ENCODE measurements around the gene ILDR2. TPM values are rescaled to one million over a fixed set of nuclear protein-coding genes. Genes with fewer than 3 reads are reported as not detected.

Gene ILDR2
- total and polyA plus RNA-seq, 2 donors (not counting 3 experiments of a cell fraction or from before 2014, with no cell fraction given): not detected

- intact Hi-C loops (cut with micrococcal nuclease) (no loop called here), dilution Hi-C loops (cut with MboI; ENCODE audit: extremely low pct_ligation_motif_present, low sequenced_read_pairs) (no loop called here)
- H3K4me2 ChIP-seq (ENCODE audit: insufficient read depth, low read length): no peak overlapping the region
- DNase-seq (ENCODE audit: low read depth, low spot score) (no peak), FAIRE-seq (no peak)
- H3K9me3 ChIP-seq (replicated peaks; ENCODE audit: control insufficient read depth, insufficient read depth, low read length): no peaks in the 10 kb centered on the region
- TF ChIP-seq, protein P1, sequence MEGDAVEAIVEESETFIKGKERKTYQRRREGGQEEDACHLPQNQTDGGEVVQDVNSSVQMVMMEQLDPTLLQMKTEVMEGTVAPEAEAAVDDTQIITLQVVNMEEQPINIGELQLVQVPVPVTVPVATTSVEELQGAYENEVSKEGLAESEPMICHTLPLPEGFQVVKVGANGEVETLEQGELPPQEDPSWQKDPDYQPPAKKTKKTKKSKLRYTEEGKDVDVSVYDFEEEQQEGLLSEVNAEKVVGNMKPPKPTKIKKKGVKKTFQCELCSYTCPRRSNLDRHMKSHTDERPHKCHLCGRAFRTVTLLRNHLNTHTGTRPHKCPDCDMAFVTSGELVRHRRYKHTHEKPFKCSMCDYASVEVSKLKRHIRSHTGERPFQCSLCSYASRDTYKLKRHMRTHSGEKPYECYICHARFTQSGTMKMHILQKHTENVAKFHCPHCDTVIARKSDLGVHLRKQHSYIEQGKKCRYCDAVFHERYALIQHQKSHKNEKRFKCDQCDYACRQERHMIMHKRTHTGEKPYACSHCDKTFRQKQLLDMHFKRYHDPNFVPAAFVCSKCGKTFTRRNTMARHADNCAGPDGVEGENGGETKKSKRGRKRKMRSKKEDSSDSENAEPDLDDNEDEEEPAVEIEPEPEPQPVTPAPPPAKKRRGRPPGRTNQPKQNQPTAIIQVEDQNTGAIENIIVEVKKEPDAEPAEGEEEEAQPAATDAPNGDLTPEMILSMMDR (IDR thresholded peaks at IDR 0.05; ENCODE audit: extremely low read depth in 1 of 2, insufficient read depth in 1 of 2, low read depth in 1 of 2, low read length in 2 of 2): no peak
- no peak for TF ChIP-seq FOS (IDR thresholded peaks at IDR 0.05; ENCODE audit: borderline replicate concordance, insufficient read depth, low read length)
- no peak for TF ChIP-seq POLR2A (IDR thresholded peaks at IDR 0.05; ENCODE audit: low read depth, low read length)
- TF ChIP-seq GATA2 (IDR thresholded peaks at IDR 0.05; ENCODE audit: insufficient read depth, insufficient read length, low read depth, low read length): no peak
- no peak for TF ChIP-seq MAX (IDR thresholded peaks at IDR 0.05; ENCODE audit: insufficient read depth, insufficient read length)
- no peak for TF ChIP-seq EZH2 (IDR thresholded peaks at IDR 0.05; ENCODE audit: borderline replicate concordance, low read depth, low read length, severe bottlenecking)
- no peaks in the 10 kb centered on the region for H4K20me1 ChIP-seq (replicated peaks; ENCODE audit: control insufficient read depth, extremely low read depth, insufficient read depth, low read length)
- no TSS peak for BruUV-seq (replicated peaks)
- H3K36me3 ChIP-seq (ENCODE audit: control insufficient read depth in 2 of 2, extremely low read depth in 1 of 2, insufficient read depth in 2 of 2, low read length in 2 of 2): no peaks in the 10 kb centered on the region
- no peaks in the 10 kb centered on the region for H3K4me1 ChIP-seq (ENCODE audit: control insufficient read depth, extremely low read depth, insufficient read depth, low read length)
- no peak overlapping the region for H3K27ac ChIP-seq (ENCODE audit: insufficient read depth, low read depth, low read length)
- no peaks in the 10 kb centered on the region for H3K79me2 ChIP-seq (ENCODE audit: control insufficient read depth, insufficient read depth, low read length)
- ChIA-PET POLR2A (no interaction called here), CTCF (interaction anchor here (1.0 kb wide), 1 partner anchor 23 kb away, joined by 3 read pairs; no protein-coding TSS in a partner anchor)
- no peak overlapping the region for H2AFZ ChIP-seq (ENCODE audit: low read depth, low read length)
- peaks cover 7 to 14% of the 10 kb centered on the region in 2 experiments for H3K27me3 ChIP-seq (ENCODE audit: control insufficient read depth in 2 of 2, insufficient read depth in 2 of 2, low read length in 2 of 2)
- no peak overlapping the region for H3K4me3 ChIP-seq (replicated peaks in 1 of 3; ENCODE audit: insufficient read depth in 1 of 3, low read depth in 1 of 3, low read length in 3 of 3)
- no peak overlapping the region for H3K9ac ChIP-seq (replicated peaks; ENCODE audit: extremely low read depth, insufficient read depth, low read length)
- H3K9me1 ChIP-seq (replicated peaks; ENCODE audit: control insufficient read depth, extremely low read depth, insufficient read depth, low read length): no peaks in the 10 kb centered on the region
These were observed 6.2 kb downstream of the ILDR2 start for GRCh38 chr1:166969074-166969677.
